Breast epithelium (tissue), 3 donors: Measurements from ENCODE around the gene SBNO1.

Experiments
- CTCF ChIP-seq, 3 donors: fragments of 450-650 bp; IDR thresholded peaks; one replicate each; pipeline ENCODE4 v1.5.1; 2016 to 2017; ENCODE audit warnings: antibody characterized with exemption in 3 of 3, mild to moderate bottlenecking in 3 of 3, moderate library complexity in 3 of 3
- POLR2AphosphoS5 ChIP-seq, 3 donors: sonication (generic); formaldehyde crosslinking; IDR thresholded peaks; one replicate each; pipeline ENCODE4 v1.6.1; 2017; ENCODE audit warnings: antibody characterized with exemption in 3 of 3

GRCh38 chr12:123250471-123251383 lies 113.9 kb downstream of the SBNO1 start:
- TF ChIP-seq CTCF (IDR thresholded peaks at IDR 0.05) (no peak), POLR2AphosphoS5 (IDR thresholded peaks at IDR 0.05) (no peak)
